ENCODE measurements around the gene NECAB3. TPM values are rescaled to one million over a fixed set of nuclear protein-coding genes. Genes with fewer than 3 reads are reported as not detected.
"Not testable (repeated sequence)": the region's sequence is repeated elsewhere in the genome, so short reads cannot be mapped to it uniquely, and the experiment has no call there.

The NECAB3 gene
- total RNA-seq, 1 donor from 2014 or later, result 58.6 TPM

DNA sequence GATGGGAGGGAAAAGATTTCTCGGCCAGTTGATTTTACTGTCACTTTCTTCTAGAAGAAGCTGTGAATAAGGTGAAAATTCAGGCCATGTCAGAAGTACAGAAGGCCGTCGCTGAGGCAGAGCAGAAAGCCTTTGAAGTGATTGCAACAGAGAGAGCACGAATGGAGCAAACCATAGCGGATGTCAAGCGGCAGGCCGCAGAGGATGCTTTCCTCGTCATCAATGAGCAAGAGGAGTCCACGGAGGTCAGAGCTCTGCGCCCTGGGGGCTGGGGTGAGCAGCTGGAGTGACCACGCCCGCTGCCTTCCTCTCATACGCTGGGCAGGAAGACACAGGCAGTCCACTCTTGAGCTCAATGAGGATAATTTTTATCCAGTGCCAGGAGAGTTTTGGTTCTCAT, 33.9 kb downstream of the NECAB3 start:
- Mint-ChIP-seq H3K4me1 (no peaks in the 10 kb centered on the region), H3K9me3 (no peaks in the 10 kb centered on the region), H3K27ac (no peak overlapping the region), H3K36me3 (peaks cover 43% of the 10 kb centered on the region), H3K27me3 (ENCODE audit: low read depth) (no peaks in the 10 kb centered on the region), H3K4me3 (no peak overlapping the region)
- TF ChIP-seq CTCF (IDR thresholded peaks at IDR 0.05; ENCODE audit: unreplicated experiment), result no peak
- peak in 1 of 2 experiments; percentile 33 for DNase-seq (ENCODE audit: low spot score in 2 of 2, unreplicated experiment in 2 of 2)

- Mint-ChIP-seq H3K36me3 (peaks cover 42% of the 10 kb centered on the region), H3K4me3 (no peak overlapping the region), H3K27me3 (ENCODE audit: low read depth) (no peaks in the 10 kb centered on the region), H3K9me3 (no peaks in the 10 kb centered on the region), H3K27ac (no peak overlapping the region), H3K4me1 (no peaks in the 10 kb centered on the region)
- no peak for TF ChIP-seq CTCF (IDR thresholded peaks at IDR 0.05; ENCODE audit: unreplicated experiment)
- DNase-seq (ENCODE audit: low spot score in 2 of 2, unreplicated experiment in 2 of 2), result no peak
Measured at GRCh38 chr20:33636776-33637175, 37.5 kb downstream of the NECAB3 start.

DNA sequence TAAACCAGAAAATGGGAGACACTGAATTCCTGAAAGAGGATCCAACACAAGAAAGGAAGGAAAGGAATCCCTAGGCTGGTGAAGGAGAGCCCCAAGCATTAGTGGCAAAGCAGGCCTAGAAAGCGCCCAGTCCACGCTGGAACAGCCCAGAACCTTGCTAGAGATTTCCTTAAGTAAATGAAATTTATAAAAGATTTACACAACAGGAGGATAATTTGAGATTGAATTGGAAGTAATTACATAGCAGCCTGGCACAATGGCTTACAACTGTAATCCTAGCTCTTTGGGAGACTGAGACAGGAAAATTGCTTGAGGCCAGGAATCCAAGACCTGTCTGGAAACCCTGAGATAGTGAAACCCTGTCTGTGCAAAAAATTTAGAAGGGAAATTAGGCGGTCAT, 38.9 kb downstream of the NECAB3 start:
- no peak for DNase-seq (ENCODE audit: low spot score in 2 of 2, unreplicated experiment in 2 of 2)
- peaks cover 44% of the 10 kb centered on the region for H3K36me3 Mint-ChIP-seq
- no peaks in the 10 kb centered on the region for H3K9me3 Mint-ChIP-seq
- H3K27ac Mint-ChIP-seq, result peak overlapping the region; percentile 50
- TF ChIP-seq CTCF (IDR thresholded peaks at IDR 0.05; ENCODE audit: unreplicated experiment), result no peak
- H3K4me3 Mint-ChIP-seq, result no peak overlapping the region
- no peaks in the 10 kb centered on the region for H3K27me3 Mint-ChIP-seq (ENCODE audit: low read depth)
- no peaks in the 10 kb centered on the region for H3K4me1 Mint-ChIP-seq

DNA sequence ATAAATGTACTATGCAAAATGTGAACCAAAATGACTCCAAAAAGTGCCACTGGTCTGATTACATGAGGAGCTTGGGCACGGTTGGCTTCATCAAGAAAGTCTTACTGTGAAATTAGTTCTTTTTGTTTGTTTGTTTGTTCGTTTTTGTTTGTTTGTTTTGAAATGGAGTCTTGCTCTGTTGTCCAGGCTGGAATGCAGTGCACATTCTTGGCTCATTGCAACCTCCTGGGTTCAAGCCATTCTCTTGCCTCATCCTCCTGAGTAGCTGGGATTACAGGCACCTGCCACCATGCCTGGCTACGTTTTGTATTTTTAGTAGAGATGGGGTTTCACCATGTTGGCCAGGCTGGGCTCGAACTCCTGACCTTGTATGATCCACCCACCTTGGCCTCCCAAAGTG, 42.3 kb downstream of the NECAB3 start:
- H3K36me3 Mint-ChIP-seq, result peaks cover 45% of the 10 kb centered on the region
- not testable (repeated sequence) for H3K27me3 Mint-ChIP-seq (ENCODE audit: low read depth); H3K4me3 Mint-ChIP-seq

GRCh38 chr20:33630507-33630906, 43.7 kb downstream of the NECAB3 start:
- peak overlapping the region; percentile 2 for H3K27ac Mint-ChIP-seq

More for the DNA sequence above, 42.3 kb downstream of the NECAB3 start:
- H3K27ac Mint-ChIP-seq; H3K4me1 Mint-ChIP-seq; DNase-seq (ENCODE audit: low spot score in 2 of 2, unreplicated experiment in 2 of 2); H3K9me3 Mint-ChIP-seq: not testable (repeated sequence)

GRCh38 chr20:33629979-33630378, 44.2 kb downstream of the NECAB3 start:
- H3K36me3 Mint-ChIP-seq, result peaks cover 59% of the 10 kb centered on the region
- H3K27ac Mint-ChIP-seq, result no peak overlapping the region
- H3K4me3 Mint-ChIP-seq, result no peak overlapping the region
- no peak for TF ChIP-seq CTCF (IDR thresholded peaks at IDR 0.05; ENCODE audit: unreplicated experiment)
- H3K9me3 Mint-ChIP-seq, result no peaks in the 10 kb centered on the region
- no peaks in the 10 kb centered on the region for H3K27me3 Mint-ChIP-seq (ENCODE audit: low read depth)
- no peaks in the 10 kb centered on the region for H3K4me1 Mint-ChIP-seq
- no peak for DNase-seq (ENCODE audit: low spot score in 2 of 2, unreplicated experiment in 2 of 2)

More at GRCh38 chr20:33630507-33630906, 43.7 kb downstream of the NECAB3 start:
- no peaks in the 10 kb centered on the region for H3K27me3 Mint-ChIP-seq (ENCODE audit: low read depth)
- no peak for DNase-seq (ENCODE audit: low spot score in 2 of 2, unreplicated experiment in 2 of 2)
- H3K4me1 Mint-ChIP-seq, result no peaks in the 10 kb centered on the region
- no peaks in the 10 kb centered on the region for H3K9me3 Mint-ChIP-seq
- peaks cover 54% of the 10 kb centered on the region for H3K36me3 Mint-ChIP-seq
- H3K4me3 Mint-ChIP-seq, result no peak overlapping the region
- TF ChIP-seq CTCF (IDR thresholded peaks at IDR 0.05; ENCODE audit: unreplicated experiment), result no peak
